GM12875 (cell line): ENCODE results near the gene PARD3B.

ENCODE experiments used
- H3K4me3 ChIP-seq: one replicate; pipeline ENCODE4 v1.5.1; 2011; ENCODE audit warnings: low read depth, low read length, control low read depth
- CTCF ChIP-seq: IDR thresholded peaks from 2 replicates; pipeline ENCODE4 v1.5.1; 2011; ENCODE audit warnings: low read depth, mild to moderate bottlenecking, control low read depth, inconsistent platforms, low read length, moderate library complexity, borderline replicate concordance; ENCODE audit not compliant: insufficient read depth

The PARD3B gene

GRCh38 chr2:205270689-205271088 lies 725.4 kb downstream of the PARD3B start:
- no peak overlapping the region for H3K4me3 ChIP-seq
- TF ChIP-seq CTCF, result no peak

GRCh38 chr2:205273148-205273547 lies 727.9 kb downstream of the PARD3B start:
- H3K4me3 ChIP-seq, result no peak overlapping the region
- TF ChIP-seq CTCF, result no peak

- TF ChIP-seq CTCF, result no peak
Measured at GRCh38 chr2:205273627-205274026, 728.4 kb downstream of the PARD3B start.

GRCh38 chr2:205274801-205275200 lies 729.5 kb downstream of the PARD3B start:
- no peak for TF ChIP-seq CTCF
- H3K4me3 ChIP-seq, result no peak overlapping the region

More at GRCh38 chr2:205273627-205274026, 728.4 kb downstream of the PARD3B start:
- H3K4me3 ChIP-seq, result no peak overlapping the region

- TF ChIP-seq CTCF, result no peak
- no peak overlapping the region for H3K4me3 ChIP-seq
Measured at GRCh38 chr2:205276116-205276777, 731.0 kb downstream of the PARD3B start.

GRCh38 chr2:205280596-205281236 lies 735.4 kb downstream of the PARD3B start:
- no peak for TF ChIP-seq CTCF
- H3K4me3 ChIP-seq, result no peak overlapping the region

- no peak overlapping the region for H3K4me3 ChIP-seq
- no peak for TF ChIP-seq CTCF
Measured at GRCh38 chr2:205283736-205284270, 738.5 kb downstream of the PARD3B start.
